Retinal pigment epithelial cell (primary cell): ENCODE data around the gene RYK.

Experiments
- DNase-seq: peaks from one replicate; pipeline ENCODE4 v3.0.0-alpha.2; 2010; ENCODE audit warnings: low read depth
- H3K4me3 ChIP-seq: 2 replicates; pipeline ENCODE4 v1.5.1; 2011; ENCODE audit warnings: mild to moderate bottlenecking, low read length, control low read depth, moderate library complexity
- TF ChIP-seq, protein P1 (sequence below): conservative IDR thresholded peaks from 2 replicates; pipeline ENCODE4 v1.5.1; 2011; ENCODE audit warnings: low read depth, low read length, control low read depth, inconsistent platforms

The RYK gene

DNA sequence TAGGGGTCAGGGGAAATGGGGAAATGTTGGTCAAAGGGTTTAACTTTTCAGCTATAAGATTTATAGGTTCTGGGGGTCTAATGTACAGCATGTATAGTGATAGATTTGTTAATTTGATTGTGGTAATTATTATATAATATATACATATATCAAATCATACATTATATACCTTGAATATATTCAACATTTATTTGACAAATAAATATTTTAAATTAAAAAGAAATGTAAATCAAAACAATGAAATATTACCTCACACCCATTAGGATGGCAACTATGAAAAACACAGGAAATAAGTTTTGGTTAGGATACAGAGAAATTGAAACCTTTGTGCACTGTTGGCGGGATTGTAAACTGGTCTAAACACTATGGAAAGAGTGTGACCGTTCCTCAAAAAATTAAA is 135.9 kb downstream of the RYK start:
- TF ChIP-seq, protein P1, sequence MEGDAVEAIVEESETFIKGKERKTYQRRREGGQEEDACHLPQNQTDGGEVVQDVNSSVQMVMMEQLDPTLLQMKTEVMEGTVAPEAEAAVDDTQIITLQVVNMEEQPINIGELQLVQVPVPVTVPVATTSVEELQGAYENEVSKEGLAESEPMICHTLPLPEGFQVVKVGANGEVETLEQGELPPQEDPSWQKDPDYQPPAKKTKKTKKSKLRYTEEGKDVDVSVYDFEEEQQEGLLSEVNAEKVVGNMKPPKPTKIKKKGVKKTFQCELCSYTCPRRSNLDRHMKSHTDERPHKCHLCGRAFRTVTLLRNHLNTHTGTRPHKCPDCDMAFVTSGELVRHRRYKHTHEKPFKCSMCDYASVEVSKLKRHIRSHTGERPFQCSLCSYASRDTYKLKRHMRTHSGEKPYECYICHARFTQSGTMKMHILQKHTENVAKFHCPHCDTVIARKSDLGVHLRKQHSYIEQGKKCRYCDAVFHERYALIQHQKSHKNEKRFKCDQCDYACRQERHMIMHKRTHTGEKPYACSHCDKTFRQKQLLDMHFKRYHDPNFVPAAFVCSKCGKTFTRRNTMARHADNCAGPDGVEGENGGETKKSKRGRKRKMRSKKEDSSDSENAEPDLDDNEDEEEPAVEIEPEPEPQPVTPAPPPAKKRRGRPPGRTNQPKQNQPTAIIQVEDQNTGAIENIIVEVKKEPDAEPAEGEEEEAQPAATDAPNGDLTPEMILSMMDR, result no peak
- DNase-seq, result no peak
- no peak overlapping the region for H3K4me3 ChIP-seq

DNA sequence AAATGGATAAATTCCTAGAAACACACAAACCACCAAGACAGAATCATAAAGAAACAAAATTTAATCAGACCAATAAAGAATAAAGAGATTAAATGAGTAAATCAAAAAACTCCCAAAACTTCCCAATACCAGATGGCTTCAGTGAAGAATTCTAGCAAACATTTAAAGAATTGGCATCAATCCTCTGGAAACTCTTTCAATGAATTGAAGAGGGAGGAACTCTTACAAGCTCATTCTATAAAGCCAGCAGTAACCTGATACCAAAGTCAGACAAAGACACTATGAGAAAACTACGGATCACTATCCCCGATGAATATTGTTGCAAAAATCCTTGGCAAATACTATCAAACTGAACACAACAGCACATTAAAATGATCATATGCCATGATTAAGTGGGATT is 139.0 kb downstream of the RYK start:
- no peak overlapping the region for H3K4me3 ChIP-seq
- DNase-seq, result no peak
- TF ChIP-seq, protein P1, result no peak

DNA sequence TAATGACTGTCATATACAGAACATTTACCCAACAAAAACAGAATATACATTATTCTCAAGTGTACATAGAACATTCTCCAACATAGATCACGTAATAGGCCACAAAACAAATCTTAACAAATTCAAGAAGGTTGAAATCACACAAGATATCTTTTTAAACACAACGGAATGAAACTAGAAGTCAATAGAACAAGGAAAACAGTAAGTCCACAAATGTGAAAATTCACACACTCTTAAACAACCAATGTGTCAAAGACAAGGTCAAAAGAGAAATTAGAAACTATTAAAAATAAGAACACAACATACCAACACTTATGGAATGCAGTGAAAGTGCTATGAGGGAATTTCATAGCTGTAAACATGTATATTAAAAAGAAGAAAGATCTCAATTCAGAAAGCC is 139.7 kb downstream of the RYK start:
- TF ChIP-seq, protein P1, result no peak
- DNase-seq, result no peak
- no peak overlapping the region for H3K4me3 ChIP-seq
